K562 (cell line): ENCODE measurements around the gene ZNF467. TPM values are rescaled to one million over a fixed set of nuclear protein-coding genes. Genes with fewer than 3 reads are reported as not detected.

Source experiments
- GATAD2A ChIP-seq: fragments of 450-650 bp; IDR thresholded peaks from 2 replicates; pipeline ENCODE4 v1.6.1; 2017
- HES1 ChIP-seq: fragments of 450-650 bp; IDR thresholded peaks from 2 replicates; pipeline ENCODE4 v1.6.1; 2016; ENCODE audit warnings: low read depth, mild to moderate bottlenecking, moderate library complexity
- KDM2B ChIP-seq: fragments of 250-450 bp; sonication (Bioruptor Pico); IDR thresholded peaks from 2 replicates; pipeline ENCODE4 v1.8.0; 2021; ENCODE audit warnings: mild to moderate bottlenecking, moderate library complexity
- NCOA1 ChIP-seq: fragments of 450-650 bp; IDR thresholded peaks from 2 replicates; pipeline ENCODE4 v1.6.1; 2016; ENCODE audit warnings: low read depth
- SPI1 ChIP-seq: IDR thresholded peaks from 2 replicates; pipeline ENCODE4 v1.6.1; 2011; ENCODE audit warnings: low read depth, low read length, control low read depth, borderline replicate concordance
- SRSF3 ChIP-seq: fragments of 200-400 bp; formaldehyde crosslinking; IDR thresholded peaks from 2 replicates; pipeline ENCODE4 v1.6.1; 2016; ENCODE audit warnings: mild to moderate bottlenecking, low read length, moderate library complexity; ENCODE audit not compliant: insufficient read depth
- ZBTB2 ChIP-seq: fragments of 450-650 bp; IDR thresholded peaks from 2 replicates; pipeline ENCODE4 v1.6.1; 2016; ENCODE audit warnings: antibody characterized with exemption
- ZFP91 ChIP-seq: sonication (generic); formaldehyde crosslinking; IDR thresholded peaks from 2 replicates; pipeline ENCODE4 v1.8.0; 2022; ENCODE audit warnings: mild to moderate bottlenecking, missing genetic modification reagents
- ZFPM2 ChIP-seq: fragments of 250-450 bp; sonication (Bioruptor Pico); IDR thresholded peaks from 2 replicates; pipeline ENCODE4 v1.5.1; 2022; ENCODE audit warnings: mild to moderate bottlenecking
- ZNF143 ChIP-seq: sonication (generic); formaldehyde crosslinking; IDR thresholded peaks from 2 replicates; pipeline ENCODE4 v1.9.0; 2022; ENCODE audit warnings: mild to moderate bottlenecking, missing genetic modification reagents
- ZNF239 ChIP-seq: fragments of 250-450 bp; sonication (Bioruptor Pico); IDR thresholded peaks from 2 replicates; pipeline ENCODE4 v1.4.0; 2020; ENCODE audit warnings: mild to moderate bottlenecking
- polyA plus RNA-seq, 8 experiments: library from polyadenylated mRNA; depleted of rRNA in 4 of 8; stranded (reverse) in 5 of 8; unstranded in 3 of 8; fragments of >200 nt; fragmentation: Nextera tagmentation in 2 of 8; fragmentation: Illumina TruSeq in 1 of 8; extraction: Ambion mirVana in 2 of 8; extraction: Trizol in 1 of 8; gene quantifications; 2 replicates each; pipeline versions ENCODE4 v1.2.1 to v1.2.3, GENCODE V29; 2011 to 2014; ENCODE audit warnings: inconsistent platforms in 1 of 8, missing spikeins in 1 of 8
- total RNA-seq, 7 experiments: library from RNA; depleted of rRNA in 6 of 7; stranded (reverse); fragments of >200 nt in 6 of 7; fragmentation: Illumina TruSeq in 2 of 7; extraction: Trizol in 2 of 7; gene quantifications; 2 replicates each; pipeline versions ENCODE4 v1.2.1 to v1.2.3, GENCODE V29; 2011 to 2021; ENCODE audit warnings: low replicate concordance in 1 of 7
- TF ChIP-seq, protein P1 (sequence below): sonication (generic); formaldehyde crosslinking; IDR thresholded peaks from 2 replicates; pipeline ENCODE4 v1.8.1; 2023; ENCODE audit warnings: missing genetic modification reagents, mild to moderate bottlenecking, borderline replicate concordance
- TF ChIP-seq, protein P2 (sequence below), 2 experiments: IDR thresholded peaks; 2 replicates each; pipeline ENCODE4 v1.6.1; 2012; ENCODE audit warnings: improper control_type of control experiment in 2 of 2, low read depth in 2 of 2, low read length in 2 of 2, borderline replicate concordance in 1 of 2

Gene ZNF467
- total and polyA plus RNA-seq, 9 of the 15 experiments (the other 6 are each of a cell fraction or from before 2014, with no cell fraction given) = 0.32 to 14.2 (median 1.7) TPM

DNA sequence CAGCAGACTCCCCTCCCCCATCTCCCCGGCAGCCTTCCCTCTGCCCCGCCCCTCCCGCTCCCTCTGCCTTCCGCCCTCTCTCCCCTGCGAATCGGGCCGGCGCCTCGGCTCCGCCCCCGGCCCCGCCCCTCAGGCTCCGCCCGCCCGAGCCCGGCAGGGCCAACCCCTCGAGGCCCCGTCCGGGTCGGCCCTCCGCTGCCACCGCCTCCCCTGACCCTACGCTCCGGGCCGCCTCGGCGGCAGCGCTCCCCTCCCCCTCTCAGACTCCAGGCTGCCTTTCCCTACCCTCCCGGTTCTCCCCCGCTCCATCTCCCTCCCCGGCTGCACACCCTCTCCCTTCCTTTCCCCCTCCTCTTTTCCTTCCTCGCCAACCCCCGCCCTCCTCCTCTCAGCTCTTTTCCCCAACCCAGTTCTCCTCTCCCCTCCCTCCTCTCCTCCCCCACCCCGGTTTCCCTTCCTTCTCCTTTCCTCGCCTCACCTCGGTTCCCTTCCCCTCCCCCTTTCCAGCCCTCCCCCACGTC, 1.6 kb downstream of the ZNF467 start (continued):
- TF ChIP-seq ZFP91 (CRISPR knock-in tag) (no peak), KDM2B (CRISPR knock-in tag) (0 out of 2 replicates have a peak, but pooled peaks have one; percentile 22), HES1 (no peak), SPI1 (peak; percentile 23; the same call in 1 of the 2 replicates), GATAD2A (peak; percentile 94), SRSF3 (no peak), ZFPM2 (CRISPR knock-in tag) (no peak), ZNF239 (CRISPR knock-in tag) (no peak), ZBTB2 (peak; percentile 80), NCOA1 (peak; percentile 75), ZNF143 (CRISPR knock-in tag) (no peak)
- TF ChIP-seq, protein P1, sequence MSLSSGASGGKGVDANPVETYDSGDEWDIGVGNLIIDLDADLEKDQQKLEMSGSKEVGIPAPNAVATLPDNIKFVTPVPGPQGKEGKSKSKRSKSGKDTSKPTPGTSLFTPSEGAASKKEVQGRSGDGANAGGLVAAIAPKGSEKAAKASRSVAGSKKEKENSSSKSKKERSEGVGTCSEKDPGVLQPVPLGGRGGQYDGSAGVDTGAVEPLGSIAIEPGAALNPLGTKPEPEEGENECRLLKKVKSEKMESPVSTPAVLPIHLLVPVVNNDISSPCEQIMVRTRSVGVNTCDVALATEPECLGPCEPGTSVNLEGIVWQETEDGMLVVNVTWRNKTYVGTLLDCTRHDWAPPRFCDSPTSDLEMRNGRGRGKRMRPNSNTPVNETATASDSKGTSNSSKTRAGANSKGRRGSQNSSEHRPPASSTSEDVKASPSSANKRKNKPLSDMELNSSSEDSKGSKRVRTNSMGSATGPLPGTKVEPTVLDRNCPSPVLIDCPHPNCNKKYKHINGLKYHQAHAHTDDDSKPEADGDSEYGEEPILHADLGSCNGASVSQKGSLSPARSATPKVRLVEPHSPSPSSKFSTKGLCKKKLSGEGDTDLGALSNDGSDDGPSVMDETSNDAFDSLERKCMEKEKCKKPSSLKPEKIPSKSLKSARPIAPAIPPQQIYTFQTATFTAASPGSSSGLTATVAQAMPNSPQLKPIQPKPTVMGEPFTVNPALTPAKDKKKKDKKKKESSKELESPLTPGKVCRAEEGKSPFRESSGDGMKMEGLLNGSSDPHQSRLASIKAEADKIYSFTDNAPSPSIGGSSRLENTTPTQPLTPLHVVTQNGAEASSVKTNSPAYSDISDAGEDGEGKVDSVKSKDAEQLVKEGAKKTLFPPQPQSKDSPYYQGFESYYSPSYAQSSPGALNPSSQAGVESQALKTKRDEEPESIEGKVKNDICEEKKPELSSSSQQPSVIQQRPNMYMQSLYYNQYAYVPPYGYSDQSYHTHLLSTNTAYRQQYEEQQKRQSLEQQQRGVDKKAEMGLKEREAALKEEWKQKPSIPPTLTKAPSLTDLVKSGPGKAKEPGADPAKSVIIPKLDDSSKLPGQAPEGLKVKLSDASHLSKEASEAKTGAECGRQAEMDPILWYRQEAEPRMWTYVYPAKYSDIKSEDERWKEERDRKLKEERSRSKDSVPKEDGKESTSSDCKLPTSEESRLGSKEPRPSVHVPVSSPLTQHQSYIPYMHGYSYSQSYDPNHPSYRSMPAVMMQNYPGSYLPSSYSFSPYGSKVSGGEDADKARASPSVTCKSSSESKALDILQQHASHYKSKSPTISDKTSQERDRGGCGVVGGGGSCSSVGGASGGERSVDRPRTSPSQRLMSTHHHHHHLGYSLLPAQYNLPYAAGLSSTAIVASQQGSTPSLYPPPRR (CRISPR knock-in tag) = no peak
- TF ChIP-seq, protein P2, sequence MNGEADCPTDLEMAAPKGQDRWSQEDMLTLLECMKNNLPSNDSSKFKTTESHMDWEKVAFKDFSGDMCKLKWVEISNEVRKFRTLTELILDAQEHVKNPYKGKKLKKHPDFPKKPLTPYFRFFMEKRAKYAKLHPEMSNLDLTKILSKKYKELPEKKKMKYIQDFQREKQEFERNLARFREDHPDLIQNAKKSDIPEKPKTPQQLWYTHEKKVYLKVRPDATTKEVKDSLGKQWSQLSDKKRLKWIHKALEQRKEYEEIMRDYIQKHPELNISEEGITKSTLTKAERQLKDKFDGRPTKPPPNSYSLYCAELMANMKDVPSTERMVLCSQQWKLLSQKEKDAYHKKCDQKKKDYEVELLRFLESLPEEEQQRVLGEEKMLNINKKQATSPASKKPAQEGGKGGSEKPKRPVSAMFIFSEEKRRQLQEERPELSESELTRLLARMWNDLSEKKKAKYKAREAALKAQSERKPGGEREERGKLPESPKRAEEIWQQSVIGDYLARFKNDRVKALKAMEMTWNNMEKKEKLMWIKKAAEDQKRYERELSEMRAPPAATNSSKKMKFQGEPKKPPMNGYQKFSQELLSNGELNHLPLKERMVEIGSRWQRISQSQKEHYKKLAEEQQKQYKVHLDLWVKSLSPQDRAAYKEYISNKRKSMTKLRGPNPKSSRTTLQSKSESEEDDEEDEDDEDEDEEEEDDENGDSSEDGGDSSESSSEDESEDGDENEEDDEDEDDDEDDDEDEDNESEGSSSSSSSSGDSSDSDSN (IDR thresholded peaks at IDR 0.05; ENCODE audit: borderline replicate concordance in 1 of 2, low read depth in 2 of 2, low read length in 2 of 2) = peak in 1 of 2 experiments; percentile 70; a peak in 2 of 4 replicates
